Jurkat, Clone E6-1 (cell line): ENCODE results near the gene TMEM18.
"Not testable (repeated sequence)": the region's sequence is repeated elsewhere in the genome, so short reads cannot be mapped to it uniquely, and the experiment has no call there.

Experiments
- DNase-seq: peaks from one replicate; pipeline ENCODE4 v3.0.0-alpha.2; 2011; ENCODE audit warnings: low read depth, low spot score
- H3K4me3 ChIP-seq: 2 replicates; pipeline ENCODE4 v1.5.1; 2011; ENCODE audit warnings: mild to moderate bottlenecking, low read length, control low read depth, moderate library complexity

The TMEM18 gene

DNA sequence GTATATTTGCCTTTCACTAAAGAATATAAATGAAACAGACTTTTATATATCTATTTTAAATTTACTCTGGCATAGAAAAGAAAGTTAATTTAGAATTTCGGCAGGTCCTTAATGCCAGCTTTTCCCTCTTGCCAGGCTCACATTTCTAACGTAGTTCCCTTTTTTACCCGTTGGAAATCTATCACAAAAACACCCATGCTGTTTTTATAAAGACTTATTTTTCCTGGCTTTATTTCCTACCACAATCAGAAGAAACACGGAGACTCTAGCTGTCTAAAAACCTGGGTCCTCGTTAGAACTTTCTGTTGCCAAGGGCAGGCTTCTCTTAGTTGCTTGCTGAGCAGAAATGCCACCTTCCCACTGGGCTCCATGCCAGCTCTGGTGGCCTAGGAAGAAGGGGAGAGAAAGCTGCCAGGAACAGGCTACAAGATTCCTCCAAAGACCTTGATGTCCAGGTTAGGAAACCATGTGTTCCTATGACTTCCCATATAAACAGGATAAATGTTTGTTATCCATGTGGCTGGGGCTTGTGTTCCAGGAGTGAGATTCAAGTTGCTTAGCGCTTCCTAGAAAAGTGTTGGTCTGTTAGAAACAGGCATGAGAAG is 17.8 kb upstream of the TMEM18 start:
- H3K4me3 ChIP-seq = no peak overlapping the region
- DNase-seq = no peak

DNA sequence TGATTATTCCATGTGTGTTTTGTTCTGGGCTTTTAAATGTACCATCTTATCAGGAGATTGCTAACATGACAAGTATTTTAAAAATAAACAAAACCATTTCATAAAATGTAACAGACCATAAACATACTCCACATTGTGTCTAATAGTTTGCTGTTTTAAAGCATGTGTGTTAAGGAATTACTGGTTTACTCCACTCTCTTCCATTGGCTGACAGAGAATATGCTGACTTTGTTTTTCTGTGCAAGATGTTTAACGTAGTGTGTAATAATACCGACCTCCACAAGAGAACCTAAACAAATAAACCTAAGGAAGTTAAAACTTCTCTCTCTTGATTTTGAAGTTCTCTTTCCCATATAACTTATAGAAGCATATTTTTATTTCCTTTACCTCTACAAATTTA is 17.0 kb upstream of the TMEM18 start:
- DNase-seq = no peak

DNA sequence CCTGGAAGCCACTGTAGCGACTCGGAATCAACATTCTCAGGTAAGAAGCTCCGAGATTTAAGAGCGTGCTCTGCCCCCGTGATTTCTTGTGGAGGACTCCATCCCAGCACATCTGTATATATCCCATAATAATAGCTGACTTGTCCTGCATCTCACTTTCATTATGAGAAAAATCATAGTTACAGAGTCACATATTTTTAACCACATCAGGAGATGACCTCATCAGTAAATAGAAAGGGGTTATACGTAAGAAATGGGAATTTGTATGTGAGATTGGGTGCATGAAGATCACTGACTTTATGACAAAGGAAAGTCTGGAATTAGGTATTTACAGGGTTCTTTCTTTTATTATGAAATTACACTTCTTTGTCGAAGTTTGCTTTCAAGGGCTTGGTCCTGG is 16.4 kb upstream of the TMEM18 start:
- no peak for DNase-seq
- H3K4me3 ChIP-seq = no peak overlapping the region

More for the DNA sequence above, 17.0 kb upstream of the TMEM18 start:
- no peak overlapping the region for H3K4me3 ChIP-seq

DNA sequence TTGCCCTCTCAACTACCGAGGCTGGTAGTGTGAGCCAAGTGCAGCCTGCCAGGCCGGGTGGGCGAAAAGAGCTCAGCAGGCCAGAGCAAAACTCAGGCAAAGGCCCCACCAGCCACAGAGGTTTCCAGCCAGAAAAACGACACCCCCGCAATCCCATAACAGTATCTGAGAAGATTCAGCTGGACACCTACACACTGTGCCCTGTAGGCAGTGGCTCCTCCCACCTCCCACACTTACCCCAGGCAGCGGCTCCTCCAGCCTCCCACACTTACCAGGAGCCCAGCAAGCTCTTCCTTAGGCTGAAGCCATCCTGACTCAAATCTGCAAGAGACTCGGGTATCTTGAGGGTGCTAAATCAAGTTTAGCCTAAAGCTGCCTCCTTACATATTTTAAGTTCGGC is 15.6 kb upstream of the TMEM18 start:
- no peak for DNase-seq
- no peak overlapping the region for H3K4me3 ChIP-seq

DNA sequence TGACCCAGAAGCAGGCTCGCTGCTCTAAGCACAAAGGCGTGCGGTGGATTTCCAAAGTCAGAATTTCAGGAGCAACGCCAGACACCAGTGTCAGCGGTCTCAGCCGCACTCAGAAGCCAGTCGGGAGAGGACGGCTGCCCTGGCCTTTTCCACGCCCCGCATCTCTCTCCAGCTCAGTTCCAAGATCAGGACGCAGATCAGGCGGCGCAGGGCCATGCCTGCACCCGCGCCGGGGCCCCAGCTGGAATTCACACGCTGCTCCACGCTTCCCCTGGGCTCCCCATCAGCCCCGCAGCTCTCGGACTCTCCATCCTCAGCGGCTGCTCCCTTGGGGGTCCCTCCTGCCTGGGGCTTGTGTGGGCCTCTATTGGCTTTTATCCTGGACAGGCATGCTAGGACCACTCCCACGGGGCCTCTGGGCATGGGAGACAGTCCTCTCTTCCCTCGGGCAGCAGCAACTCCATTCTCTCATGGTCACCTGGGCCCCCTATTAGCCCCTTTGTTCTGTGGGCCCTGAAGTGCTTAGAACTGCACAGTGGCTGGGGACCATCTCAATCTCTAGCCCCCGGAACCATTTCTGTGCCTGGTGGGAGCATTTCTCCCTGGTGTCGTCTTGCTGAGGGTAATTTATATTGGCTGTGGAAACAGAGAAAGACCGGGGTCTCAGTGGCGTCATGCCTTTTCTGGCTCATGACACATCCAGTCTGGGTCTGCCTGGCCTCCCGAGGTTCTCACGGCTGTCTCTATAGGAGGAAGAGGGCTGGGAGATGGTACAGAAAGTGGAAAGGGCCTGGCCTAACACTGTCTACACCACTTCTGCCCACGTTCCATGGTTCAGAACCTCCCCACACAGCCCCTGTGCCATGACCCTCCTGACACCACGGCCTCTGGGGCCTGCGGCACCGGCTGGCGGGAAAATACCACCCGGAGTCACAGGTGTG is 14.9 kb upstream of the TMEM18 start:
- DNase-seq = no peak
- no peak overlapping the region for H3K4me3 ChIP-seq

DNA sequence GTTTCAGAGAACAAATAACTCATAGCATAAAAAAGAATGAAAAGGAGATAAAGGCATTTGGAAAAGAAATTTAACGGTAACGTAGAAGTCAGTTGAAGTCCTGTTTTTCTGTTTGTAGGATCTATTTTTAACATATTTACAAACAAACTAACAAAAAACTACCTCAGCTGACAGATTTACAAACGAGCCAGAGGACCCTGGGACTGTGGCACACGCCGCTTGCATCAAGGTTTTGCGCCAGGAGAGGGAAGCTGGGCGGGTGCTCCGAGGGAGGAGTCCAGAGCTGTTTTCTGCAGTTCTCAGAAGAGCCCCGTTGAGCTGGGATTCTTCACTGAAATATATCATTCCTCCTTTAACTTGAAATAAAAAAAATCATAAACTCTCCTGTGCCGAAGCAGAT is 13.6 kb upstream of the TMEM18 start:
- no peak for DNase-seq
- H3K4me3 ChIP-seq = no peak overlapping the region

DNA sequence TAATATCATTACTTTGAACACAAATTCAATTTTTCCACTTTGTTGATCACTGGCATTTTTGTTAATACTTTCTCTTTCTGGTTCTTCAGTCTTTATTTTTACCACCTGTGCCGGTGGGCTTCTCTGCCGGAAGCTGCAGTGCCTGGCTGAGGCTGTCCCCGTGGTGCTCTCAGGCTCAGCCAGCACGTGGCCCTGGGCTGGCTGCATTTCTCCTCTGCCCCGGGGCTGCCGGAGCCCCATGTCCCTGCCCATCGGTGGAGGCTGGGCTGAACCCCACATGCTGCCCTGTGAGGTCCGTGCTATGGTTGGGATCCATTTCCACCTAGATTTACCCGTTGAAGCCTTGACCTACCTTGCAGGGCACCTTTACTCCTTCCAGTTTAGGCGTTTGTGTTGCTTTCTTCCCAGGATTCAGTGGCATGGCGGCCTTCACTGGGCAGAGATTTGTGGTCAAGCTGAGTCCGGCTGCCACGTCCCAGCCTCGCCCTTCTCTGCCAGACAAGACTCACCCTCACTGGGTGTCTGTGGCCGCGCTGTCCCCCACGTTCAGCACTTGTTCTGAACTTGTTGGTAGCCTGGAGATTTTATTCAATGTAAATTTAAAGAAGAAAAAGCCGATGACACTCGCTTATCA is 12.8 kb upstream of the TMEM18 start:
- H3K4me3 ChIP-seq = no peak overlapping the region
- no peak for DNase-seq

DNA sequence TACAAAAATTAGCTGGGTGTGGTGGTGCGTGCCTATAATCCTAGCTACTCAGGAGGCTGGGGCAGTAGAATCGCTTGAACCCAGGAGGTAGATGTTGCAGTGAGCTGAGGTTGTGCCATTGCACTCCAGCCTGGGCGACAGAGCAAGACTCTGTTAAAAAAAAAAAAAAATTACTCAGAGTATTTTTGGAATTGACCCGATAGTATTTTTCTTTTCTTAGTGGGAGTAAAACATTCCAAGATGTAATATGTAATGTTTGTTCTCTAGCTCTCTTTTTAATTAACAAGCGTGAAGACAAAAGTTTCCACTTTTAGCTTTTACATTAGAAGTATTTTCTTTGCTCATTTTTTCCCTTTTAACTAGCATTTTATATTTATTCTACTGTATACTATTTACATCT is 12.0 kb upstream of the TMEM18 start:
- no peak overlapping the region for H3K4me3 ChIP-seq
- no peak for DNase-seq

DNA sequence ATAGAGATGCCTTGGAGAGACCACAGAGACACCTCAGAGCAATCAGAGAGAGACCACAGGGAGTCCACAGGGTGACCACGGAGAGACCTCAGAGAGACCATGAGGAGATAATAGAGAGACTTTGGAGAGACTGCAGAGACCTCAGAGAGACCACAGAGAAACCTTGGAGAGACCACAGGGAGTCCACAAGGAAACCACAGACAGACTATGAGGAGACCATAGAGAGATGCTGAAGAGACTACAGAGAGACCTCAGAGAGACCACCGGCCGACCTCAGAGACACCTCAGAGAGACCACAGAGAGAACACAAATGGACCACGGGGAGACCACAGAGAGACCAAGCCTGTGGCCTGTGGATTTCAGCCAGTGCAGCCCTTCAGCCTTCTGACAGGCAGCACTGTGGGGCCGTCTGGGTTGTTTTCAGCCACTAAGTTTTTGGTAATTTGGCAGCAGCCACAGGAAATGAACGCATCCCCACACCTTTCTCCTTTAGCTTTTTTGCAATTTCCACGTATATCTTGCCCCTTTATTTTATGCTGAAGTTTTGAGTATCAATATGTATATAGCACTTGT is 11.4 kb upstream of the TMEM18 start:
- DNase-seq = no peak
- no peak overlapping the region for H3K4me3 ChIP-seq

DNA sequence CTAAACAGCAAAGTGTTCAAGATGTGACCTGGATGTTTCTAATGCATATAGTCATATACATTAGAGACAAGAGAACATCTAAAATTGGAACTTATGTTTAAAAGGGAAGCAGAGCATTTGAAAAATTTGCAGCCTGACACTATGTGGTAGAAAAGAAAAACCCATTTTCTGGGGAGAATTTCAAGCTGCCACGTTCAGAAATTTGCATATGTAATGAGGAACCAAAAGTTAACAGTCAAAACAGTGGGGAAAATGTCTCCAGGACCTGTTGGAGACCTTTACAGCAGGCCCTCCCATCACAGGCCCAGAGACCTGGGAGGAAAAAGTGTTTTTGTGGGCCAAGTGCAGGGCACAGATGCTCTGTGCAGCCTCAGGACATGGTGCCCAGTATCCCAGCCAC is 8.2 kb upstream of the TMEM18 start:
- DNase-seq = no peak
- H3K4me3 ChIP-seq = no peak overlapping the region

DNA sequence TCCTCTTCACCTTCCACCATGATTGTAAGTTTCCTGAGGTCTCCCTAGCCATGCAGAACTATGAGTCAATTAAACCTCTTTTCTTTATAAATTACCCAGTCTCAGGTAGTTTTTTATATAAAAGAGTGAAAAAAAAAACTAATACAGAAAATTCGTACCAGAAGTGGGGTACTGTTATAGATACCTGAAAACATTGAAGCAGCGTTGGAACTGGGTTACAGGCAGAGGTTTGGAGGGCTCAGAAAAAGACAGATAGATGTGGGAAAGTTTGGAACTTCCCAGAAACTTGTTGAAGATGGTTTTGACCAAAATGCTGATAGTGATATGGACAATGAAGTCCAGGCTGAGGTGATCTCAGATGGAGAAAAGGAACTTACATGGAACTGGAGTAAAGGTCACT is 7.7 kb upstream of the TMEM18 start:
- H3K4me3 ChIP-seq, DNase-seq: not testable (repeated sequence)

DNA sequence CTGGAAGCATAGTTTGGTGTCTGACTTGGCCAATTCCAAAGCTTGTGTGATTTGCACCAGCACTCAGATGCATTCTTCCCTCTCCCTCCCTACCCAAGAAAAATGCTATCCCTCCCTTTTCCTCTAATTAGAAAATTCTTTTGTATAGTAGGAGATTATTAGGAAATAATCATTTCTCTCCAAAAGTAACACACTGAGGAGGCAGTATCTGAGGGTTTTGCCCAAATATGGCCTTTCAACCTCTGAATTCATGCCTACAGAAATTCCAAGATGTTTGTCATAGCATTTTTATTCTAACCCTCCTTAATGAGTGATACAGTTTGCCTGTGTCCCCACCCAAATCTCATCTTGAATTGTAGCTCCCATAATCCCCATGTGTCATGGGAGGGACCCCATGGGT is 5.0 kb upstream of the TMEM18 start:
- H3K4me3 ChIP-seq = no peak overlapping the region
- no peak for DNase-seq

DNA sequence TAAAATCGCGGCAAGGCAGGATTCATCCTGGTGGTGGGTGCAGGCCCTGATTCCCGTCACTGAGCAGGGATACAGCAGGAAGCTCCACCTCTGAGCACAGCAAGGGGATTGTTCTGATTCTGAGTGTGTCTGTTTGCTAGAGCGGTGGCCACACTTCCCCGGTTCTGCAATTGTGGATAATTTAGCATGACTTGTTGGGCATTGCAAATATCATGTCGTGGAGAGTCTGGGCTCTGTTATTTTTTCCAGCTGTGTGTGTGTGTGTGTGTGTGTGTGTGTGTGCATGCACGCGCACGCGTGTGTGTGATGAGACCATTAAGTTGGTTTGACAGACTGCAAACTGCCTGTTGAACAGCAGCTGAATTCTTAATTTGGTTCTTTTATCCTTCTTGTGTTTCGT is 4.1 kb upstream of the TMEM18 start:
- no peak overlapping the region for H3K4me3 ChIP-seq
- DNase-seq = no peak

DNA sequence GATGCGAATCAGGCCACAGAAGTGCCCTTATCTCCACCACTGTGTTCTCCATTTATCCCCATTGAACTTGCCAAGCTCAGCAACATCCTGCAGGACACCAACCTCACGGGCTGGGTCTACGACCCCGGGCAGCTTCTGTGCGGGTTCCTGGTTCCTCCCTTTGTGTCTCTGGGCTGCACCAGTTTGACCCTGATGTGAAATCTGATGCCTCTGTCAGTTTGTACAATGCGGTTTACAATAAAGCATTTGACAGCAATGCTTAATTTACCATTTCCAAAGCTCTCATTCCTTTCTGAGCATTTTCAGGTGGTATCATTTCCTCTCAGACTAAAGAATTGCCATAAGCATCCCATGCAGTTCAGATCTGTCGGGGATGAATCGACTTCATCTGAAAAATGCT is 3.3 kb upstream of the TMEM18 start:
- no peak for DNase-seq
- no peak overlapping the region for H3K4me3 ChIP-seq

DNA sequence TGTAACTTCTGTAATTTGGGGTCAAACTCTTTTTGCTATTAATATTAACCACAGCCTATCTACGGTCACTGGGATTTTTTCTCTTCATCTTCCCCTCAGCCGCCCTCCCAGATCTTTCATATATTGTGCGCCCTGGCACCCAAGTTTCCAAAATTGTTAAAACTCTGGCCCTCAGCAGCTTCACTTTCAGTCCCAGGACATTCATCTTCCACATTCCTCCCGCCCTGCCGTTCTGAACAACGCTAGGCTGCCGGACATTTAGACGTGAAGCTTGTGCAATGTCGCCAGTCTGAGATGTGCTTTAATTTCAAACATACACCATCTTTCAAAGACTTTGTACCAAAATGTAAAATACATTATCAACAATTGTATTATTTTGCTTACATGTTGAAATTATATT is 1.8 kb upstream of the TMEM18 start:
- no peak overlapping the region for H3K4me3 ChIP-seq

DNA sequence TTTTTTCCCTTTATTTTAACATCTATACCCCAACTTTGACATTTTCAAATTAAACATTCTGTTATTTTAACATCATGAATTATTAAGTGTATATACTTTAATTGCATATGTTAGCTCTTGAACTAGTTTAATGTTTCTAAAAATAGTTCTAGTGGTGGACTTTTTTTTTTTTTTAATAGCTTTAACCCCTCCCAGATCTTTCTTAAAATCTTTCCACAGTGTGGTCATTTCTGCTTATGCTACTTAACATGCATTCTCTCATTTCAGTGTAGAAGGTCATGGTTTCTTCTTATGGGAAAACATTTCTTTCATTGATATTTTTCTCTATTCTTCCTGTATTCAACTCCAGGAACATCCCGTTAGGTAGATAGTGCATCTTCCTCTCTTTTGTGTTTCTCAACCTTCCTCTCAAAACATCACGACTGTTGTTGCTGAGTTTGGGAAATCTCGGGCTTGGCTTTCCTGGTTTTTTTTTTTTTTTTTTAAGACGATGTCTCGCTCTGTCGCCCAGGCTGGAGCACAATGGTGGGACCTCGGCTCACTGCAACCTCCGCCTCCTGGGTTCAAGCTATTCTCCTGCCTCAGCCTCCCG is 849 bp upstream of the TMEM18 start:
- no peak for DNase-seq
- peak overlapping the region; percentile 99 for H3K4me3 ChIP-seq

More for the DNA sequence above, 1.8 kb upstream of the TMEM18 start:
- DNase-seq = no peak

DNA sequence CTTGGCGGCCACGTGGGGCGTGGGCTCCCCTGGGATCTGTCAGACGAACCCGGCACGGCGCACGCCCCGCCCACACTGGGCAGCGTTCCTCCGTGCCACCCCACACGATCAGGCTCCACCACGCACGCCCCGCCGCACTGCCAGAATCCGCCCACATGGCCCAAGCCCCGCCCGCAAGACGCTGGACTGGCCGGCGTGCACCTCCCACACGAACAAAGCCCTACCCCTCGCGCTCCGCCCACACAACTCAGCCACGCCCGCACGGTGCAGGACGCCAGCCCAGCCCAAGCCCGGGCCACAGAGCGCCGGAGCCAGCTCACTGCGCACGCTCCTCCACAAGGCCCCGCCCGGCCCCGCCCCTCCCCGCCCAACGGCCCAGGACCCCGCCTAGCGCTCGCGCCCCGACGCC is 555 bp downstream of the TMEM18 start:
- peak overlapping the region; percentile 86 for H3K4me3 ChIP-seq
- peak; percentile 94 for DNase-seq

DNA sequence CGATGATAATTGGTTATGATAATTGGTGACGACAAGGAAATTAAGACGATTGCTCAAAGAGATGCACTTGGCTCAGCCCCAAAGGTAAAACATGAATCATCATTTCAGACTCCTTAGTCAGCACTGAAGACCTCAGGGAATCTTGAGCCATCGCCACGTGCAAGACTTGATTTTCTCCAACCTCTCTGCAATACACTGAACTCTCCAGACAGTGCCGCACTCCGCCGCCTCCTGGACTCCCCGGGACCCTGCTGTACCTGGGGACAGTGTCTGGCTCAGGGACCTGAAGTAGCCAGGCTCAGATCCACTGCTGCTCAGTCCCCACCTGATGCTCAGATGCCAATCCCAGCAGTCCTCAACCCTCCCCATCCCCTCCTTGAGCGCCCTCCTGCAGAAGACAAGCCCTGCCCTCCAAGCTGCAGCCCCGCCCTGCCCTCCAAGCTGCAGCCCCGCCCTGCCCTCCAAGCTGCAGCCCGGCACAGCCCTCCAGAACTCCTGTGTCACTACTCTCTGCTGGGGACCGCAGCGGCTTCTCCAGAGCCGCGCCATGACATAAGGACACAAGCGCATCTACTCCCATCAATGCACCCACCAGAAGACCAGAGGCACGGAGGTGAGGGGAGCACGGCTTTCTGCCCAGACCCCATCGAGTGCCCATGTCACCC is 1.1 kb downstream of the TMEM18 start:
- no peak for DNase-seq
- H3K4me3 ChIP-seq = peak overlapping the region; percentile 86

DNA sequence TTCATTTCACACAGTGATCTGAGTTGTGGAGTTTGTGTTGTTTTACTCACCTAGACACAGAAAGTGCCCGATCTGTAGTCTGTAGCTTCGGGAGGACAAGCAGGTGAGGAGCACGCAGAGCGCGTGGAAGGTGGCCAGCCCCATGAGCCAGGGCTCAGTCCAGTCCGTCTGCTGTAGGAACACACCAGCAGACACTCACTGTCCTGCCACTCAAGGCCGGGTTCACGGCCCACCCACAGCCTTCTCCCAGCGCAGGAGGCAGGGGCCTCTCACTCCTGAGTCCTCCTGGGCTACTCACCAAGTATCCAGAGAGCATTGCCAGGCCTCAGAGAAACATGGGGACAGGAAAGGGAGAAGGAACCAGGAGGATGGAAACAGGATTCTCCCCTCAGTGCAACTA is 1.7 kb downstream of the TMEM18 start:
- H3K4me3 ChIP-seq = peak overlapping the region; percentile 86
- DNase-seq = no peak
